Posterior vena cava (tissue), 2 donors: ENCODE results near the gene PPY. TPM values are rescaled to one million over a fixed set of nuclear protein-coding genes. Genes with fewer than 3 reads are reported as not detected.
"Not testable (repeated sequence)": the region's sequence is repeated elsewhere in the genome, so short reads cannot be mapped to it uniquely, and the experiment has no call there.

ENCODE experiments used
- DNase-seq: peaks from one replicate; pipeline ENCODE4 v3.0.0-alpha.2; 2020; ENCODE audit warnings: low spot score
- intact Hi-C, 2 donors: fragments of 100-400 bp; cut with DNase I; formaldehyde crosslinking; loops; one replicate each; pipeline versions ENCODE4 v1.14.1 to v1.14.2; 2022 to 2023
- long read RNA-seq, 2 donors: library from polyadenylated mRNA; unstranded; transcript quantifications; one replicate each; pipeline ENCODE4 v2.0.0, GENCODE V29; 2020 to 2021
- total RNA-seq, 2 donors: library from RNA; stranded (reverse); fragmentation: NEBNext Ultra II Directional; extraction: Animal tissue kit (Norgen Biotek cat#: 25700); gene quantifications; one replicate each; pipeline ENCODE4 v1.2.1, GENCODE V29; 2021
- donor health status: DM: yes; HTN: yes; CAD: no.
- donor health status: DM: yes; HTN: yes; CAD: no.

The PPY gene, protein sequence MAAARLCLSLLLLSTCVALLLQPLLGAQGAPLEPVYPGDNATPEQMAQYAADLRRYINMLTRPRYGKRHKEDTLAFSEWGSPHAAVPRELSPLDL
- not detected for total RNA-seq
- long read RNA-seq, donor 1, result 0 reads
- long read RNA-seq, donor 2, result 0 reads

DNA sequence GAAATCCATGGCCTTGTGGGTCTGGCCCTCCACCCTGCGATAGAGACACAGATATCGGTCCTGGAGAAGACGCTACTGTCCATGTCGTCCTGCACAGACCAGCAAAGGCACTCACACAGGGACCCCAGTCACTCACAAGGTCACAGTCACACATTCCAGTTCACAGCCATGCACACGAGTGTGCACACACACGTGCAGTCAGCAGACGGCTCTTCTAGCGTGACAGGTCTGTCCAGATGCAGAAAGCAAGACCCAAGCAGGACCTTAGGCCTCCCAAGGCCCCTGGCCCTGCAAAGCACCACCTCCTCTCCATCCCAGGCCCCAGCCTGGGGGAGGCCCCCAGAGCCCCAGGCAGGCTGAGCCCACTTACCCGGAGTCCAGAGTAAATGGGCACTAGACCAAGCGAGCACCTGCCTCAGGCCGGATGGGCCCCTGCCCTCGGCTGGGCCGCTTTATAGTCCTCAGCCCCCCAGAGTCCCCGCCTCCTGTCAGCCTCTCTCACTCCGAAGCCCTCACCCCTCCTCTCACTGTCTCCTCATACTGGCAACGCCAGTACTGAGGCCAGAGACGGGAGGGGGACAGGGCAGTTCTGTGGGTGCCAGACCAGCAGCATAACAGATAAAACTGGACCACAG is at the start of gene PPY:
PPY (minus strand) TSS at position 426 of the 635 bp plus-strand sequence. CDS start 822 bp downstream, outside the sequence.
- intact Hi-C loops, result loop anchor here in 1 of 2 donors (5.0 to 10.0 kb wide), 3 partner anchors 55 to 223 kb away; no protein-coding TSS in a partner anchor
- DNase-seq, result no peak

DNA sequence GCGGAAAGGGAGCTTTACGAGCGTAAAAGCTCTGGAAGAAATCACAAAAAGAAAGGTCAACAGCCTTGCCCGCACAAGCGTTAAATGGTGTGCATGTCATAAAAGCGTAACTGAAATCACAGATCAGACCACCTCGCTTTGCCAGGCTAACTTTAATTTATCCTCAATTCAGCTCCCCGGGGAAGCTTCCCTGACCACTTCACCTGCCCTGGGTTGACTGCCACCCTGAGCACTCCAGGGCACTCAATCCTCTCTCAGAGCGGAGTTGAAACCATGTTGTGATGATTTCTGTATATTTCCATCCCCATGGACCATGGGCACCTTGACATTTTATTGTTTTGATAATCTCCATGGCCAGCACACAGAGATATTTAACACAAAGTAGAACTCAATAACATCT is 46.0 kb upstream of the PPY start:
- intact Hi-C loops, result no loop called here
- peak; percentile 42 for DNase-seq

DNA sequence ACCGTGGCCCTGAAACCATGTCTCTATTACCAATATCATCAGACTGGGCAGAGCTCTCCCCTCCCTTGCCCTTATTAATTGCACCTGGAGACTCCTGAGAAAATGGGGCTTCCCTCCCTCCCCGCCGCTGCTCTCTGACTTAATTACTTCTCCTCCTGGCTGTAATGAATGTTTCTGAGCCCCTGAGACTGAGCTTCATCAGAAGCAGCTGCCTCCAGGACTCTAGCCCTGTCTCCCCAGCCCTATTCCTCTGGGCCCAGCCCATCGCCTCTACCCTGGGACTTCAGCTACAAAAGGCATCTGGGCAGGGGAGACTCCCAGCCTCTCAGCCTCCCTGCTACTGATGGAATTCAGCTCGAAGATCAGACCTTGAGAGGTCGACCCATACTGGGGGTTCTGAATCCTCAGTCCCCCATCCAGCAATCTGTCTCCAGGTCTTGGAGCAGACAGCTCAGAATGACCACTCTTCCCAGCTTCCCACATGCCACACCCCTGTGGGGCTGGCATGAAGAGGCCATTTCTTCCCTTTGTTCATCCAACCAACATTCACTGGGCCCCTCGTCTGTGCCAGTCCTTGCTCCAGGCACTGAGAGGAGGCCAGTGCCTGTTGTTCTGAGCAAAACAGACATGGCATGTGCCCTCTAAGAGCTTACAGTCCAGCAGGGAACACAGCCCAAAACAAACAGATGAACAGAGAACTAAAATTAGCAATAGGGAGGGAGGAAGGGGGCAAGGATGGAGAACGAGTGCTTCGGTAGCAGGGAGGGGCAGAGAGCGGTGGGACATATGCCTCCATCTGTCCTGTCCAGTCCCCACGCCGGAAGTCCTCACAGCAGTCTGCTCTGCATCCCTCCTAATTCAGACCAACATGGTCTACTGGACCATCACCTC is 45.1 kb upstream of the PPY start:
- DNase-seq, result peak; percentile 71
- intact Hi-C loops, result no loop called here

DNA sequence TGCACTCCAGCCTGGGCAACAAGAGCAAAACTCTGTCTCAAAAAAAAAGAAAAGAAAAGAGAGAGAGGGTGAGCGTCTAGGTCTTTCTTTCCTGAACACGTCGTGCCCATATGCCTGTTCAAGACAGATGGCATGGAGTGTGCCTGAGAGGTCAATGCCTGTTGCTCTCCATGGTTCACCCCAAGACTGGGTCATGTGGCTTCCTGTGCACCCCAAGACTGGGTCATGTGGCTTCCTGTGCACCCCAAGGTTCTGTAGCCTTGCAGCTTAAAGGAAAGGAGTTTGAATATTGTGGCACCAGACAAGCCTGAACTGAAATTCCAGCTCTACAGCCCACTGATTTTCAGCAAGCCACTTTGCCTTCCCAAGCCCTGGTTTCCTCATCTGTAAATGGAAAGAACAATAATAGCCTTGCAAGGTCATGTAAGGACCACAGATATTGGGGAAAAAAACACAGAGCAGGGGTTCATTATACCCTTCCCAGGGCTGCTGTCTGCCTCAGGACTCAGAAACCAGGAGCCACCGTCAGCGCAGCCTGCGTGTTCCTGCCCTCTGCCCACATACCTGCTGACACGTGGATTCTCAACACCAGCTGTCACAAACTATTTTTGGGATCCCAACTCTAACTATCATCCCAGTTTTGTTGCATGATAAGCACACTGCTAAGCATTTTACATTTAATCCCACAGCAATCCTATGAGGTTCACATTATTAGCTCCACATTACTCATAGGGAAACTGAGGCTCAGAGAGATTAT is 44.1 kb upstream of the PPY start:
- intact Hi-C loops, result no loop called here
- DNase-seq, result peak; percentile 20

DNA sequence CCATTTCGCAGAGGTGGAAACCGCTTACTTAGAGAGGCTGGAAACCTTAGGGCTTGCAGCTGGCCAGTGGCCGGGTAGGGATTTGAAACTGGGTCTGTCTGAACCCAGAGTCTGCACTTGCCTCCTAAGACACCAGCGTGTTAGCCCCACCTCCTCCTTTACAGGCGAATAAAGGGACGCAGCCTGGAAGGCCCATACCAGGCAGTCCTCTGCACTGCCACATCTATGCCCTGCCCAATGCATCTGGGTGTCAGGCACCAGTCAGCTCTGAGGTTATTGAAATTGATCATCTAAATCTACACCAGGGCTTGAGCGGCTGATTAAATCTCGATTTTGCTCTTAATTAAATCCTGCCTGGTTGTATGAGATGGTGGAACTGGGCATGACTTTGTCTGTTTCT is 42.2 kb upstream of the PPY start:
- no peak for DNase-seq
- intact Hi-C loops, result no loop called here

DNA sequence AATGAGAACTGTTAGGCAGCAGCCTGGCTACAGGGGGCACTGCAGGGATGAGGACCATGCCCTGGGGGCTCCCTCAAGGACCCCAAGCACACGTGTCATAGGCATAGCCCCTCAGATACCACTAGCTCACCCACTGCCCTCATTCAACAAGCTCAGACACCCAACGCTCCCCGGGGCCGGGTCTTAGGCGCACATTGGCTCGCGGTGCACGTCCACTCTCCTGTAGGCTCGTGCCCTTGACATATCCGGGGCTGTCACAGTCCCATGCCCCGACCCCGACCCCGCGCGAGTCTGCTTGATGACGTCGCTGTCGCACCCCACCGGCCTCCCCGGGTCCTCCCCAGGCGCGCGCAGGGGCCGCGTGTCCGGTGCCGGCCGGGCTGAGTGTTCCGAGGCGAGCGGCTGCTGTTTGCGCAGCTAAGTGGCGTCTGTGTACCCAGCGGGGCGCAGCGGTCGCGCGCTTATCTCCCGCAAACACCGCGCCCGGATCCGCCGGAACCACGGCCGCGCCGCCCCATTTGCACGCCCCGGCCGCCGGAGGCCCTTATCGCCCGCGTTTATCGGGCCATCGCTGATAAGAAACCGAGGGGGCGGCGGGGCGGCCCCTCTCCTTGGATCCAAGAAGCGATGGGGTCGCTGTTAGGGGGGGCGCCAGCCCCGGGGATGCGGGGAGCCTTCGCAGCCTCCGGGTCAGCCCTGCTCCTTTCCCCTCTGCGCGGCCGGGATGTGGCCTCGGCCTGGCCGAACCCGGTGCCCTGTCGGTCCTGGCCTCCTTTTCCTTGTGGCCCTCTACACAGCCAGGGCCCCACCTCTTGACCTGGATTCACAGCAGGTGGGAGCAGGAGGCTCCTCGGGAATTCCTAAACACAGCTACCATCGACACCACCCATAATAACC is 41.5 kb upstream of the PPY start:
- intact Hi-C loops, result no loop called here
- peak; percentile 83 for DNase-seq

DNA sequence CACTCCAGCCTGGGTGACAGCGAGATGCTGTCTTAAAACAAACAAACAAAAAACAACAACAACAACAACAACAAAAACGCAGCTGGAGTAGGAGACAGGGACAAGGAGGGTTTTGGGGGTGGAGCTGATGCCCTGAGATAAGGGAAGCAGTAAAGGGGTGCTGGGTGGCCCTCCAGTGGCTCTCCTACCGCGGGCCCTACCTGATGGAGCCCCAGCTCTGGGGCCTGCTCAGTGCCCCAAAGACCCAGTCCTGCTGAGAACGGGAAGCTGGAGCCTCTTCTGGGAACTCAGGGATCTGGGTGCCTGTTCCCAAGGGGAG is 40.9 kb upstream of the PPY start:
- peak; percentile 53 for DNase-seq
- intact Hi-C loops, result no loop called here

DNA sequence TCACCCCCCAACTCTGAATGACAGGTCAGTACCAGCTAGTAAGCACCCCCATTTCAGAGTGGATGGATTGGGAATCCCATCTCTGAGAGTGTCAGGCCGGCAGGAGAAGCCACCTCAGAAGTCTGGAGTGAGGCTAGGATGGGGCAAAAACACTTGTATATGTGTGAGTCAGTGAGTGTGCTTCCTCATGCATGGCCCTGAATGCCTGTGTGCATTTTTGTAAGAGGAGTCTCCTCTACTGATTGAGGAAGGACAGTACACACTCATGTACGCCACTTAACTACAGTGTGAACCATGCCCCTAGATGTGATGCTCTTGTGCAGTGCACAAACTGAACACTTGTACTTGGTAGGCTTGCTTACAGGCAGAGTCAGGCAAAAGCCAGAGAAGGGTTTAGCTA is 39.9 kb upstream of the PPY start:
- intact Hi-C loops, result no loop called here
- peak; percentile 12 for DNase-seq

DNA sequence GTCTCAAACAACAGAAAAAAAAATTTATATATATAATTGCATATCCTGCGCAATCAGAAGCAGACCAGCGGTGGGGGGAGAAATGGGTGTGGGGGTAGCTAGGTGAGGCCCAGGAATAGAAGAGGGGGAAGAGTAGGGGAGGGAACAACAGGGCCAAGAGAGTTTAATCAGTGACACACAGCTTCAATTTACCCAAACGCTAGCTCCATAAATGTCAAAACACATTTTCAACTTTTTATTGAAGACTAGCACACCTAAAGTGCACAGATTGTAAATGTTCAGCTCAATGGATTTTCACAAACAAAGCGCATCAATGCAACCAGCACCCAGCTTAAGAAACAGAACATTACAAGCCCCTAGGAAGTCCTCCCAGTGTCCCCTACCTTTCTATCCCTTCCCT is 37.4 kb upstream of the PPY start:
- no peak for DNase-seq
- intact Hi-C loops, result no loop called here

DNA sequence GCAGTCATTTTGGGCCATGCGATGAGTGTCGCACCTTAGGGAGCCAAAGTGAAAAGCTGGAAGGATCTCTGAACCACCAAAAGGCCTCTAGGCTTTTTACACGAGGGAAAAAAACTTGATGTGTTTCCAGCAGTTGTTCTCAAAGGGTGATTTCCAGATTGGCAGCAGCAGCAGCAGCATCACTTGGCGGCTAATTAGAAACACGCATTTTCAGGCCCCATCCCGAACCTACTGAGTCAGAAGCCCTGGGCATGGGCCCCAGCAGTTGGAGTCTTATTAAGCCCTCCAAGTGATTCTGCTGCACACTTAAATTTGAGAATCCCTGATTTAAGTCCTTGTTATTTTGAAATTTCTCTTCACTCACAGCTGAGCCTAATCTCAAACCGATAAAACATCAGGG is 36.7 kb upstream of the PPY start:
- intact Hi-C loops, result no loop called here
- no peak for DNase-seq

DNA sequence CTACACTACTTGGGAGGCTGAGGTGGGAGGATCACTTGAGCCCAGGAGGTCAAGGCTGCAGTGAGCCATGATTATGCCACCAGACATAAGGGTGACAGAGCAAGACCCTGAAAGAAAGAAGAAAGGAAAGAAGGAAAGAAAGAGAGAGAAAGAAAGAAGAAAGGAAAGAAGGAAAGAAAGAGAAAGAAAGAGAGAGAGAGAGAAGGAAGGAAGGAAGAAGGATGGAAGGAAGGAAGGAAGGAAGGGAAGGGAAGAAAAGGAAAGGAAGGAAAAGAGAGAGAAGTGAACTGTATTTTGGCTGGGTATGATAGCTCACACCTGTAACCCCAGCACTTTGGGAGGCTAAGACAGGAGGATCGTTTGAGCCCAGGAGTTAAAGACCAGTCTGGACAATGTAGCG is 35.8 kb upstream of the PPY start:
- intact Hi-C loops, result no loop called here
- DNase-seq, result no peak

DNA sequence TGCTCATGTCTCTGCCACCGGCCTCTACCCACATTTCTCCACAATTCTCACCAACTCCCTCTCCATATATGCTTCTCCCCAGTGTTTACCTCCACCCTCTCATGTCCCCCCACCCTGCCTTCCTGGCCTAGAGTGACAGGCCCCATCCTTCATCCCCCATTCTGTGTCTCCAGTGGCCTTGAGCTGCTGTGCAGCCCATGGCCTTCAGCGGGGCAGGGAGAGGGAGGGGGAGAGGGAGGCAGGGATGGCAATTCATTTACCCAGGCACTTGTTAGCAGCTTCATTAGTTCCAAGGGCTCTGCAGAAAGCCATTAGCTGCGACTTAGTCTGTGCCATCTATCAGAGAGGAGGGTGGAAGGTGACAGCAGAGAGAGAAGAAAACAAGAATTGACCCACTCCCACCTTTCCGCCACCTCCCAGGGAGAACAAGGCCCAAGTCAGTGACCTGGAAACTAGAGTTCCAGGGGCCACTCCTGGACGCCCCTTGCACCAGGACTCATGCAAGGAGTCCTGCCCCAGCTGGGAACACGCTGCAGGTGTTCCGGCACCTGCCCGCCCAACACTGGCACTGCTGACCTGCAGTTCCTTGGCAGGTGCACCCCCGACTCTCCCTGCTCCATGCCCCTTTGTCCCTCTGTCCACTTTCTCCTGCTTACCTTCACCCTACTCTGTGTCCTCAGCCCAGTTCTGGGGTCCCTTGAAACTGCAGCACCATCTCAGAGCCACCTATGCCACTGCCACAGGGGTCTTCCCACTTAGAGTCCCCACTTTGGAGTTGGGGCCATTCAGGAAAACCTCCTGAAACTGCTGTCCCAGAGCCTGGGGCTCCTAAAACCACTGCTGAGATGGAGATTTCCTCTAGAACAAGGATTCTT is 34.9 kb upstream of the PPY start:
- DNase-seq, result peak; percentile 36
- intact Hi-C loops, result no loop called here

DNA sequence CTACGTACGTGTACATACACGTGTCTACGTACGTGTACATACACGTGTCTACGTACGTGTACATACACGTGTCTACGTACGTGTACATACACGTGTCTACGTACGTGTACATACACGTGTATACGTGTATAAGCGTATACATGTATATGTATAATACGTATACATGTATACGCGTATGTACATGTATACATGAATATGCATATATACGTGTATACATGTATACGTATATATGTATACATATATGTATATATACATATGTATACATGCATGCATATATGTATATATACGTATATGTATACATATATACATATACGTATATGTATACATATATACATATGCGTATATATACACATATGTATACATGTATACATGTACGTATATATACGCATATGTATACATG is 33.6 kb upstream of the PPY start:
- intact Hi-C loops, result no loop called here

DNA sequence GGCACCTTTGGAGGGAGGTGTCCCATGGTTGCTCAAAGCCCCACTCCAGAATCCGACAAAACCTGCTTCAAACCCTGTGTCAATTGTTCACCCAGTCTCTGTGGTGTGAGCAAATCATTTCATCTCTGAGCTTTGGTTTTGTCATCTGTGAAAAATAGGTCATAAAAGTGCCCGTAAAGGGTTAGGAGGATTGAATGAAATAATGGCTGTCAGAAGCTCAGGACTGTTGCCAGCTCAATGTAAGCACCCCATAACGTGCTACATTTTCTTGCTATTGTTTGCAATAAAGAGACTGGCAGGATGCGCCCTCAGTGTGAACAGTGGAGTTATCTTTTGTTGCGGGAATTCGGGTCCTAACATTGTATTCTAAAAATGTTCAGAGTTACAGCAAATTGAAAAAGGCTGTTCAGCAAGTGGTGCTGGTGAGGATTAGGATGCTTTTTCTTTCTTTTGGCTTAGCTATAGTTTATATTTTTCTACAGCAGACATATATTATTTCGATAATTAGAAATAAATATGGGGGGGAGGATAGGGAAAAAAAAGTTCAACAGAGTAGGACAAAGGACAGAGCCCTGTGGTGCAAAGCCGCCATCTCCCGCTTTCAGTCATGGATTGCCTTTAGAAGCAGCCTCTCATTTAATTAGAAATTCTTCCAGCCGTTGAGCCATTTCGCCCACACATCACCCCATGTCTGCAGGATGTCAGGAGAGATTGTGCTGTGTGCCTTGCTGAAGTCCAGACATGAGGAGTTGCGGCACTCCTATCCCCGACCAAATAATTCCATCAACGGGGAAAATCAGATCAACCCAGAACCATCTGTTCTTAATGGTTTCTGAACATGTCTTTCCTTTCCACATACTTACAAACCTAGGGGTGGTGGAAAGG is 32.3 kb upstream of the PPY start:
- DNase-seq, result peak; percentile 10
- intact Hi-C loops, result no loop called here

More for the DNA sequence above, 33.6 kb upstream of the PPY start:
- no peak for DNase-seq

DNA sequence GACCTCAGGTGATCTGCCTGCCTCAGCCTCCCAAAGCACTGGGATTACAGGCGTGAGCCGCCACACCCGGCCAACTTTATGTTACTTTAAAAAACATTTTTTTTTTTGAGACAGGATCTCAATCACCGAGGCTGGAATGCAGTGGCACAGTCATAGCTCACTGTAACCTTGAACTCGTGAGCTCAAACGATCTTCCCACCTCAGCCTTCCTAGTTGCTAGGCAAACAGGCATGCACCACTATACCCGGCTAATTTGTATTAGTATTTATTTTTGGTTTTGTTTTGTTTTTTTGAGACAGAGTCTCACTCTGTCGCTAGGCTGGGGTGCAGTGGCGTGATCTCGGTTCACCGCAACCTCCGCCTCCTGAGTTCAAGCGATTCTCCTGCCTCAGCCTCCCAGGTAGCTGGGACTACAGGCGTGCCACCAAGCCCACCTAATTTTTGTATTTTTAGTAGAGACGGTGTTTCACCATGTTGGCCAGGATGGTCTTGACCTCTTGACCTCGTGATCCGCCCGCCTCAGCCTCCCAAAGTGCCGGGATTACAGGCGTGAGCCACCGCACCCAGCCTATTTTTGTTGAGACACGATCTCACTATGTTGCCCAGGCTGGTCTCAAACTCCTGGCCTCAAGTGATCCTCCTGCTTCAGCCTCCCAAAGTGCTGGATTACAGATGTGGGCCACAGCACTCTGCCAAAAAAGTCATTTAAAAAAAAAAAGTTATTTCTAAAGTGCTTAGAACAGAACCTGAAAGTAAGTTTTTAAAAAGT is 30.4 kb upstream of the PPY start:
- intact Hi-C loops, result not testable (repeated sequence)
- DNase-seq, result peak; percentile 28

DNA sequence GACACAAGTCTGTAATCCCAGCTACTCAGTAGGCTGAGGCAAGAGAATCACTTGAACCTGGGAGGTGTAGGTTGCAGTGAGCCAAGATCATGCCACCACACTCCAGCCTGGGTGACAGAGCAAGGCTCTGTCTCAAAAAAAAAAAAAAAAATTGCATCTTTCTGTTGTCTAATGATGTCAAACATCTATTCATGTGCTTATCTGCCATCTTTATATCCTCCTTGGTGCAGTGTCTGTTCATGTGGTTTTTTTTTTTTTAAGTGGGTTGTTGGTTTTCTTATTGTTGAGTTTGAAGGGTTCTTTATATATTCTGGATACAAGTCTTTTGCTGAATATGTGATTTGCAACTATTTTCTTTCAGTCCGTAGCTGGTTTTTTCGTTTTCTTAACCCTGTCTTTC is 29.2 kb upstream of the PPY start:
- intact Hi-C loops, result not testable (repeated sequence)

More for the DNA sequence above, 29.2 kb upstream of the PPY start:
- not testable (repeated sequence) for DNase-seq
